ENCODE measurements around the gene CDKL4.

DNA sequence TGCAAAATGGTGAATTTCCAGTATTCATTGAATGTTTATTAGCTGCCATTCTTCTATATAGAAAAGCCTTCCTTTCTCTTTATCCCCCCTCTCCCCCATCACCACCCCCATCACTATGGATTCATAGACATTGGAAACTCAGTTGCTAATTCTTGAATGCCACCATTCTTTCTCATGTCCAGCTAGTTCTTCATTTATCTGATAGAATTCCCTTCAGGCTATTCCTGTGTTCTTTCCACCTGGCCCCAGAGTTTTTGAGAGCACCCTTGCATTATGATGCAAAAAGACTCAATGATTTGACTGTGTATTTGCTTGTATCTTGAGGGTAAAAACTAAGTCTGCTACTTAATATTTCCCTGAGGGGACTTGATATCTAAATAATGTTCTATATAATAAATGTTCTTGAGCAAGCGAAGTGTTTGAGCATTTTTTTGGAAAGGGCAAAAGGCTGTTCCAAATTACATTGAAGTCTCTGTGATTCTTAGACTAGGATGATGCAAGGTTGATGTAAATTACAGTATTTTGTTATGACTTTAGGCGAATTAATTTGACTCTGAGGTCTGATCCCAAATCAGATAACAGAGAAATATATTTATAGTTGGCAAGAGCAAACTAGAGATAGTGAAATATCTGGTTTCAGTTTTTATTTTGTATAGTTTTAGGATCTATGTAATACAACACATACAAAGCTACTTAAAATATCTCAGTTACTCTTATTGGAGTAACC, 104.1 kb downstream of the CDKL4 start:
- TF ChIP-seq PATZ1 (CRISPR knock-in tag; IDR thresholded peaks at IDR 0.05; ENCODE audit: borderline replicate concordance) = no peak
- TF ChIP-seq RARB (CRISPR knock-in tag; IDR thresholded peaks at IDR 0.05) = no peak
- TF ChIP-seq ISL1 (CRISPR knock-in tag; IDR thresholded peaks at IDR 0.05) = peak; percentile 67
- TF ChIP-seq, protein P1, sequence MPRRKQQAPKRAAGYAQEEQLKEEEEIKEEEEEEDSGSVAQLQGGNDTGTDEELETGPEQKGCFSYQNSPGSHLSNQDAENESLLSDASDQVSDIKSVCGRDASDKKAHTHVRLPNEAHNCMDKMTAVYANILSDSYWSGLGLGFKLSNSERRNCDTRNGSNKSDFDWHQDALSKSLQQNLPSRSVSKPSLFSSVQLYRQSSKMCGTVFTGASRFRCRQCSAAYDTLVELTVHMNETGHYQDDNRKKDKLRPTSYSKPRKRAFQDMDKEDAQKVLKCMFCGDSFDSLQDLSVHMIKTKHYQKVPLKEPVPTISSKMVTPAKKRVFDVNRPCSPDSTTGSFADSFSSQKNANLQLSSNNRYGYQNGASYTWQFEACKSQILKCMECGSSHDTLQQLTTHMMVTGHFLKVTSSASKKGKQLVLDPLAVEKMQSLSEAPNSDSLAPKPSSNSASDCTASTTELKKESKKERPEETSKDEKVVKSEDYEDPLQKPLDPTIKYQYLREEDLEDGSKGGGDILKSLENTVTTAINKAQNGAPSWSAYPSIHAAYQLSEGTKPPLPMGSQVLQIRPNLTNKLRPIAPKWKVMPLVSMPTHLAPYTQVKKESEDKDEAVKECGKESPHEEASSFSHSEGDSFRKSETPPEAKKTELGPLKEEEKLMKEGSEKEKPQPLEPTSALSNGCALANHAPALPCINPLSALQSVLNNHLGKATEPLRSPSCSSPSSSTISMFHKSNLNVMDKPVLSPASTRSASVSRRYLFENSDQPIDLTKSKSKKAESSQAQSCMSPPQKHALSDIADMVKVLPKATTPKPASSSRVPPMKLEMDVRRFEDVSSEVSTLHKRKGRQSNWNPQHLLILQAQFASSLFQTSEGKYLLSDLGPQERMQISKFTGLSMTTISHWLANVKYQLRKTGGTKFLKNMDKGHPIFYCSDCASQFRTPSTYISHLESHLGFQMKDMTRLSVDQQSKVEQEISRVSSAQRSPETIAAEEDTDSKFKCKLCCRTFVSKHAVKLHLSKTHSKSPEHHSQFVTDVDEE (CRISPR knock-in tag; IDR thresholded peaks at IDR 0.05) = no peak
- no peak for TF ChIP-seq ESRRG (CRISPR knock-in tag; IDR thresholded peaks at IDR 0.05)
- TF ChIP-seq TOX (CRISPR knock-in tag; IDR thresholded peaks at IDR 0.05; ENCODE audit: borderline replicate concordance) = no peak

Measured in SK-N-SH treated with all-trans-retinoic acid at 6 μM for 48 hours (cell line).